GM19463 (cell line): ENCODE measurements around the gene MMP17.

Experiments used
- ATAC-seq: cut with Tn5 transposase; IDR thresholded peaks from one replicate; pipeline ENCODE4 v1.9.1; 2021; ENCODE audit warnings: mild to moderate bottlenecking, moderate library complexity; ENCODE audit not compliant: unreplicated experiment

The MMP17 gene

GRCh38 chr12:131829791-131830334 lies 1.7 kb downstream of the MMP17 start:
- ATAC-seq, result no peak

DNA sequence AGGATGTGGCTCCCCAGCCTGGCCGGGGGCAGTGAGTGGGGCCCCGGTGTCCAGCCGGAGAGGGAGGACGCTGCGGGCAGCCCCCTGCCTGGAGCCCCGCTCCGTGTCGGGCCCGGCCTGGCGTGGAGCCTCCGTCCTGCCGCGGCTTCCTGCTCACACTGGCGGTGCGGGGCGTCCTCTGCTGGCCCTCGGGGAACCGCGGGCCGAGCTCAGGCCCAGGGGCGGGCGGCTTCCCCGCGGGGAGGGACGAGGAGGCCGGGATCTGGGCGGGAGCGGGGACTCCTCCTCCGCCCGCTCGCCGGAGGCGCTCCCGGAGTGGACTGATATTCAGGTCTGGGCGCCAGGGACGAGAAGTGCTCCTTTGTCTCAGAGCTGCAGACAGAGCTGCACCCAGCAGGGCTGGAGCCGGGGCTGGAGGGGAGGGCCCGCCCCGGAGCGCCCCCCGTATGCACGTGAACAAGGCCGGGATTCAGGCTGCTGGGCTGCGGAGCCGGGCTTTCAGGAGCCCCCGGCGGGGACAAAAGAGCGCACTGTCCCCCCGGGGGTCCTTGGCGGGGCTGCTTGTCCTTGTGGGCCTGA lies 2.2 kb downstream of the MMP17 start:
- no peak for ATAC-seq

- ATAC-seq, result no peak
These were observed 2.9 kb downstream of the MMP17 start for GRCh38 chr12:131830914-131831571.

DNA sequence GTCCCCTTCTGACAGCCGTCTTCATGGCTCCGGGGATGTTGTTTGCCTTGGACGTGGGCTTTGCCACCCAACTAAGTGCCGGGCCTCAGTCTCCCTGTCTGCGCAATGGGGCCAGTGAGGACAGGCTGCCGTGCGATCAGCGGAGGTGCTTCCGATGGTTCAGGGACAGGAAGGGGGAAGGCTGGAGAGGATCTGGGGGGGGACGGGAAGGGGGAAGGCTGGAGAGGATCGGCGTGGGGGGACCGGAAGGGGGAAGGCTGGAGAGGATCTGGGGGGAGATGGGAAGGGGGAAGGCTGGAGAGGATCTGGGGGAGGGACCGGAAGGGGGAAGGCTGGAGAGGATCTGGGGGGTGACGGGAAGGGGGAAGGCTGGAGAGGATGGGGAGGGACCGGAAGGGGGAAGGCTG lies 3.4 kb downstream of the MMP17 start:
- ATAC-seq, result no peak

GRCh38 chr12:131832321-131833231 lies 4.4 kb downstream of the MMP17 start:
- ATAC-seq, result no peak

DNA sequence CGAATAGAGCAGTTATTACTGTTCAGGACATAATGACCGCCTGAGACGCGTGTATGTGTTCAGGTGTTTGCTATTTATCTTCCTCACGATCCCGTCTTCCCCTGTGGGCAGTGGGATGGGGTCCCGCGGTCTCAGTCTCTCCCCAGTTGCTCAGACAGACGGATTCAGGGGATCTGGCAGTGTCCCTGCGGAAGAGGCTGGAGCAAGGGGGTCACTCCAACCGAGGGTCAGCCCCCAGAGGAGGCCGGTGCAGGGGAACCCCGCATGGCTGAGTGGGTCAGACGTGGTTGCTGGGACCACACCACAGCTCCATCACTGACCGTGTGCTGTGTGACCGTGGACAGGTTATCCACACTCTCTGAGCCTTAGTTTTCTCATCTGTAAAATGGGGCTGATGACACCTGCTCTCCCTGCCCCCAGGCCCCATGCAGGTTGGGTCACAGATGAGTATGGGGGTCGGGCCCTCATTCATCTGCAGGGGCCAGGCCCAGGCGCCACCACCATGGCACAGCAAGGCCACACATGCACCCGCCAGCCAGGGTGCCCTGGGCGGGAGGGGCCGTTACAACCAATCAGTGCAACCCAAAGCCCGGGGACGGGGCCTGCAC lies 5.2 kb downstream of the MMP17 start:
- ATAC-seq, result no peak

- ATAC-seq, result no peak
These were observed 5.9 kb downstream of the MMP17 start for GRCh38 chr12:131833896-131834641.

GRCh38 chr12:131834798-131835615 lies 6.8 kb downstream of the MMP17 start:
- ATAC-seq, result no peak

- no peak for ATAC-seq
These were observed 7.5 kb downstream of the MMP17 start for GRCh38 chr12:131835616-131836171.

DNA sequence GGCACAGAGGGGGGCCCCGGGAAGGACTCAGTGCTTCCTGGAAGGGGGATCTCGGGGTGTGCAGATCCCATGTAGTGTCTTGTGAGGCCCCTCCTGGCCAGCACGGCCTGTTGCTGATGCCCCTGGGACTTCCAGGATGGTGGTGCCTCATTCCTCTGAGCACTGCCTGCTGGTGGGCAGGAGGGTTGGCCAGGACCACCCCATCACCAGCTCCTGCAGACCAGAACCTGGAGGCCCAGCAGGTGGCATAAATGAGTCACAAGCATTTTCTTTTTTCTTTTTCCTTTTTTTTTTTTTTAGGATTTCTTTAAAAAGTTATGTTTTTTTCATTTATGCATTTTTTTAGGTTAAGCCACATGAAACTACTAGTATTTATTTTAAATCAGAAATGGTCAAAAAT lies 8.0 kb downstream of the MMP17 start:
- ATAC-seq, result no peak

DNA sequence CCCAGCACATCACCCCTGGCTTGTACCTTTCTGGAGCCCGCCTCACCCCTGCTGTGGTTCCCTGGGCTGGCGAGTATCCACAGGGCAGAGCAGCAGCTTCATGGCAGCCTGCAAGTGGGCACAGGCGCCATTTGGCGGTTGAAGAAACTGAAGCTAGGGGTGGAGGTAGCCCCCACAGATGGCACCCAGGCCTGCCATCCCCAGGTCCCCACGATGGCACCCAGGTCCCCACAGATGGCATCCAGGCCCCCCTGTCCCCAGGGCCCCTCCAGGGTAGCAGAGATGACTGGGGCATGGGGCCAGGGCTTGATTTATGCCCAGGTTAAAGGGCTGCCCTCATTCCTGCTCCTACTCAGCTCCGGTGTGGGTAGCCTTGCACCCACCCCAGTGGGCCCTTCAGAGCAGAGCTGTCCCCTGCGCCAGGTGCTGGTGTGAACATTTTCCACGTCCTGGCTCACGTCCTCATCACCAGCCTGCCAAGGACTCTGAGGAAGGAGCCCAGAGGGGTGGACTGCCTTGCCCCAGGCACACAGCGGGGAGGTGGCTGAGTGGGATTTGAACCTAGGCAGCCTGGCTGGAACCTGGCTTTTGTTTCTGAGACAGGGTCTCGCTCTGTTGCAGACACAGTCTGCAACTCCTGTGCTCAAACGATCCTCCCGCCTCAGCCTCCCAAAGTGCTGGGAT lies 8.7 kb downstream of the MMP17 start:
- no peak for ATAC-seq

- ATAC-seq, result no peak
These were observed 12.6 kb downstream of the MMP17 start for GRCh38 chr12:131840643-131841416.

DNA sequence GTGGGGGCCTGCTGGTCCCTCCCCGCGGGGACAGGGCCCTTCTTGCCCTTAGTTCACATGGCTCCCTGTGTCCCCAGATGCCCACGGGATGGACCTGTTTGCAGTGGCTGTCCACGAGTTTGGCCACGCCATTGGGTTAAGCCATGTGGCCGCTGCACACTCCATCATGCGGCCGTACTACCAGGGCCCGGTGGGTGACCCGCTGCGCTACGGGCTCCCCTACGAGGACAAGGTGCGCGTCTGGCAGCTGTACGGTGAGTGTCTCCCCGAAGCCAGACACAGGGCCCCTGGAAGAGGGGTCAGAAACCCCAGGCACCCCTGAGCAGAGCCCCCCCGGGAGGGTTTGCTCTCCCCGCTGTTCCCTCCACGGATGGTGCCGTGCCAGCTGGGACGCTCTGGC lies 13.4 kb downstream of the MMP17 start:
- ATAC-seq, result no peak

- no peak for ATAC-seq
These were observed 14.0 kb downstream of the MMP17 start for GRCh38 chr12:131842169-131842568.

DNA sequence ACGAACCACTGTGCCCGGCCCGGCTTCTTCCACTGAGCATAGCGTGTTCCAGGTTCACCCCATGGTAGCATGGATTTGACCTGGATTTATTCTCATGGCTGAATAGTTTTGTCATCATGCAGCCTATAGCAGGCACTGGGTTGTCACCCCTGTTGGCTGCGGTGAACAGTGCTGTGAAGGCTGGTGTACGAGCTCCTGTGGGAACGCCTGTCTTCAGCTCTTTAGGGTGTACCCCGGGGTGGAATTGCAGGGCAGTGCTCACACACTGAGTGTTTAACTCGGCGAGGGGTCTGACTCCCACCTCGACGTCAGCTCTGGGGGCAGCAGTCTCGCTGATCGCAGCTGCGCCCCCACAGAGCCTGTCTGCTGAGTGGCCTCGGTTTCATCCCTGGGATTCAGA lies 15.3 kb downstream of the MMP17 start:
- no peak for ATAC-seq

GRCh38 chr12:131844140-131844539 lies 15.9 kb downstream of the MMP17 start:
- ATAC-seq, result no peak

- no peak for ATAC-seq
These were observed 16.5 kb downstream of the MMP17 start for GRCh38 chr12:131844656-131845055.

- ATAC-seq, result no peak
These were observed 16.9 kb downstream of the MMP17 start for GRCh38 chr12:131845121-131845520.
